Right forelimb (tissue), 1 donor: ENCODE measurements around the gene TSPOAP1.
A peak's percentile ranks its signal among the peaks of the same experiment; 100 is the strongest.
"Not testable (repeated sequence)": the region's sequence is repeated elsewhere in the genome, so short reads cannot be mapped to it uniquely, and the experiment has no call there.

ENCODE experiments used
- DNase-seq: peaks from one replicate; pipeline ENCODE4 v3.0.0-alpha.2; 2018

Gene TSPOAP1

GRCh38 chr17:58362368-58363014 lies 33.9 kb upstream of the TSPOAP1 start:
- DNase-seq: no peak

GRCh38 chr17:58360296-58361063 lies 31.9 kb upstream of the TSPOAP1 start:
- no peak for DNase-seq

- DNase-seq: no peak
Observed at GRCh38 chr17:58358408-58359172, 30.0 kb upstream of the TSPOAP1 start.

- no peak for DNase-seq
Observed at GRCh38 chr17:58357312-58358297, 29.0 kb upstream of the TSPOAP1 start.

- no peak for DNase-seq
Observed at GRCh38 chr17:58356231-58356630, 27.6 kb upstream of the TSPOAP1 start.

GRCh38 chr17:58354541-58355216 lies 26.1 kb upstream of the TSPOAP1 start:
- DNase-seq: no peak

- DNase-seq: no peak
Observed at GRCh38 chr17:58353389-58353825, 24.8 kb upstream of the TSPOAP1 start.

GRCh38 chr17:58352596-58353388 lies 24.2 kb upstream of the TSPOAP1 start:
- DNase-seq: peak; percentile 66

- peak; percentile 95 for DNase-seq
Observed at GRCh38 chr17:58351831-58352595, 23.4 kb upstream of the TSPOAP1 start, which contains the start of gene SUPT4H1. SUPT4H1 (minus strand) TSS chr17:58352201; CDS start chr17:58352135, 66 bp downstream.

- no peak for DNase-seq
Observed at GRCh38 chr17:58351182-58351581, 22.6 kb upstream of the TSPOAP1 start.

GRCh38 chr17:58348038-58348437 lies 19.4 kb upstream of the TSPOAP1 start:
- no peak for DNase-seq

GRCh38 chr17:58345500-58345899 lies 16.9 kb upstream of the TSPOAP1 start:
- DNase-seq: no peak

- DNase-seq: no peak
Observed at GRCh38 chr17:58344791-58345157, 16.2 kb upstream of the TSPOAP1 start.

- DNase-seq: no peak
Observed at GRCh38 chr17:58344047-58344790, 15.6 kb upstream of the TSPOAP1 start.

GRCh38 chr17:58343131-58343530 lies 14.5 kb upstream of the TSPOAP1 start:
- no peak for DNase-seq

- no peak for DNase-seq
Observed at GRCh38 chr17:58341861-58342475, 13.4 kb upstream of the TSPOAP1 start.

GRCh38 chr17:58341136-58341860 lies 12.7 kb upstream of the TSPOAP1 start:
- not testable (repeated sequence) for DNase-seq

GRCh38 chr17:58340405-58340876 lies 11.8 kb upstream of the TSPOAP1 start:
- no peak for DNase-seq
